Chondrocyte (in vitro differentiated cells): ENCODE measurements around the gene USP35. TPM values are rescaled to one million over a fixed set of nuclear protein-coding genes. Genes with fewer than 3 reads are reported as not detected.

Experiments used
- DNase-seq: peaks from one replicate; pipeline ENCODE4 v3.0.0; 2021; ENCODE audit warnings: mixed read lengths, low spot score
- H3K27ac Mint-ChIP-seq: one replicate; pipeline ENCODE4 v1.8.0; 2021; ENCODE audit warnings: mild to moderate bottlenecking, moderate library complexity, mixed read lengths; ENCODE audit not compliant: unreplicated experiment
- H3K27me3 Mint-ChIP-seq: 2 replicates; pipeline ENCODE4 v1.8.0; 2021; ENCODE audit warnings: low read depth, mixed read lengths
- H3K36me3 Mint-ChIP-seq: 2 replicates; pipeline ENCODE4 v1.8.0; 2021; ENCODE audit warnings: low read depth, mixed read lengths
- H3K4me1 Mint-ChIP-seq: 2 replicates; pipeline ENCODE4 v1.8.0; 2021; ENCODE audit warnings: low read depth, mild to moderate bottlenecking, mixed read lengths
- H3K4me3 Mint-ChIP-seq: one replicate; pipeline ENCODE4 v1.8.0; 2021; ENCODE audit warnings: mild to moderate bottlenecking, moderate library complexity, mixed read lengths; ENCODE audit not compliant: unreplicated experiment
- H3K9me3 Mint-ChIP-seq: 2 replicates; pipeline ENCODE4 v1.8.0; 2021; ENCODE audit warnings: low read depth, mixed read lengths
- total RNA-seq: library from RNA; stranded (reverse); gene quantifications from 3 replicates; pipeline ENCODE4 v1.2.1, GENCODE V29; 2021
- TF ChIP-seq, protein P1 (sequence below): fragments of 200-600 bp; sonication (generic); IDR thresholded peaks from 2 replicates; pipeline ENCODE4 v1.5.0; 2021; ENCODE audit warnings: antibody characterized with exemption, mild to moderate bottlenecking, moderate library complexity

Gene USP35
- total RNA-seq, 1 donor from 2014 or later = 14.0 TPM

- no peak overlapping the region for H3K27ac Mint-ChIP-seq
- DNase-seq = no peak
- H3K4me1 Mint-ChIP-seq = peaks cover 9% of the 10 kb centered on the region
- H3K9me3 Mint-ChIP-seq = no peaks in the 10 kb centered on the region
- TF ChIP-seq, protein P1, sequence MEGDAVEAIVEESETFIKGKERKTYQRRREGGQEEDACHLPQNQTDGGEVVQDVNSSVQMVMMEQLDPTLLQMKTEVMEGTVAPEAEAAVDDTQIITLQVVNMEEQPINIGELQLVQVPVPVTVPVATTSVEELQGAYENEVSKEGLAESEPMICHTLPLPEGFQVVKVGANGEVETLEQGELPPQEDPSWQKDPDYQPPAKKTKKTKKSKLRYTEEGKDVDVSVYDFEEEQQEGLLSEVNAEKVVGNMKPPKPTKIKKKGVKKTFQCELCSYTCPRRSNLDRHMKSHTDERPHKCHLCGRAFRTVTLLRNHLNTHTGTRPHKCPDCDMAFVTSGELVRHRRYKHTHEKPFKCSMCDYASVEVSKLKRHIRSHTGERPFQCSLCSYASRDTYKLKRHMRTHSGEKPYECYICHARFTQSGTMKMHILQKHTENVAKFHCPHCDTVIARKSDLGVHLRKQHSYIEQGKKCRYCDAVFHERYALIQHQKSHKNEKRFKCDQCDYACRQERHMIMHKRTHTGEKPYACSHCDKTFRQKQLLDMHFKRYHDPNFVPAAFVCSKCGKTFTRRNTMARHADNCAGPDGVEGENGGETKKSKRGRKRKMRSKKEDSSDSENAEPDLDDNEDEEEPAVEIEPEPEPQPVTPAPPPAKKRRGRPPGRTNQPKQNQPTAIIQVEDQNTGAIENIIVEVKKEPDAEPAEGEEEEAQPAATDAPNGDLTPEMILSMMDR = no peak
- no peaks in the 10 kb centered on the region for H3K27me3 Mint-ChIP-seq
- peaks cover 49% of the 10 kb centered on the region for H3K36me3 Mint-ChIP-seq
- H3K4me3 Mint-ChIP-seq = no peak overlapping the region
Observed at GRCh38 chr11:78213526-78214330, 25.0 kb downstream of the USP35 start.

GRCh38 chr11:78214331-78215194 lies 25.8 kb downstream of the USP35 start:
- H3K4me1 Mint-ChIP-seq = peaks cover 9% of the 10 kb centered on the region
- DNase-seq = no peak
- H3K36me3 Mint-ChIP-seq = peaks cover 44% of the 10 kb centered on the region
- no peak overlapping the region for H3K4me3 Mint-ChIP-seq
- H3K9me3 Mint-ChIP-seq = no peaks in the 10 kb centered on the region
- TF ChIP-seq, protein P1 = no peak
- no peaks in the 10 kb centered on the region for H3K27me3 Mint-ChIP-seq
- H3K27ac Mint-ChIP-seq = no peak overlapping the region

- no peak overlapping the region for H3K27ac Mint-ChIP-seq
- no peak for DNase-seq
- H3K36me3 Mint-ChIP-seq = peaks cover 35% of the 10 kb centered on the region
- no peaks in the 10 kb centered on the region for H3K9me3 Mint-ChIP-seq
- H3K4me3 Mint-ChIP-seq = no peak overlapping the region
- peaks cover 9% of the 10 kb centered on the region for H3K4me1 Mint-ChIP-seq
- TF ChIP-seq, protein P1 = no peak
- no peaks in the 10 kb centered on the region for H3K27me3 Mint-ChIP-seq
Observed at GRCh38 chr11:78216021-78216420, 27.3 kb downstream of the USP35 start.

GRCh38 chr11:78216571-78217287 lies 28.0 kb downstream of the USP35 start:
- Mint-ChIP-seq H3K36me3 (peaks cover 35% of the 10 kb centered on the region), H3K27me3 (no peaks in the 10 kb centered on the region), H3K4me3 (no peak overlapping the region), H3K9me3 (no peaks in the 10 kb centered on the region), H3K4me1 (peaks cover 9% of the 10 kb centered on the region), H3K27ac (peak overlapping the region; percentile 39)
- no peak for DNase-seq
- TF ChIP-seq, protein P1 = no peak
